GM23338 (cell line): ENCODE measurements around the gene RALY. TPM values are rescaled to one million over a fixed set of nuclear protein-coding genes. Genes with fewer than 3 reads are reported as not detected.
A peak's percentile ranks its signal among the peaks of the same experiment; 100 is the strongest.

Experiments
- ATAC-seq: fragments of 200-7000 bp; cut with Tn5 transposase; 3 replicates; pipeline ENCODE4 v1.9.1; 2020
- DNase-seq: peaks from one replicate; pipeline ENCODE4 v3.0.0-alpha.2; 2015; ENCODE audit warnings: low spot score
- H2AFZ ChIP-seq: fragments of 200-600 bp; sonication (generic); 2 replicates; pipeline ENCODE4 v1.8.0; 2016; ENCODE audit warnings: antibody characterized with exemption, mild to moderate bottlenecking, moderate library complexity
- H3F3A ChIP-seq: fragments of 200-600 bp; sonication (generic); replicated peaks from 2 replicates; pipeline ENCODE4 v1.8.0; 2017; ENCODE audit warnings: antibody characterized with exemption, mixed run types, low read depth
- H3K27ac ChIP-seq: fragments of 200-600 bp; sonication (generic); 2 replicates; pipeline ENCODE4 v1.6.1; 2016; ENCODE audit warnings: low read depth
- H3K27me3 ChIP-seq: fragments of 200-600 bp; sonication (generic); 2 replicates; pipeline ENCODE4 v1.8.0; 2016; ENCODE audit warnings: mild to moderate bottlenecking, mixed run types, moderate library complexity; ENCODE audit not compliant: insufficient read depth
- H3K36me3 ChIP-seq: fragments of 200-600 bp; sonication (generic); 2 replicates; pipeline ENCODE4 v1.8.0; 2016; ENCODE audit warnings: mild to moderate bottlenecking; ENCODE audit not compliant: insufficient read depth
- H3K4me1 ChIP-seq: fragments of 200-600 bp; sonication (generic); 2 replicates; pipeline ENCODE4 v1.8.0; 2016; ENCODE audit warnings: mild to moderate bottlenecking, moderate library complexity; ENCODE audit not compliant: insufficient read depth
- H3K4me2 ChIP-seq: fragments of 200-600 bp; sonication (generic); 2 replicates; pipeline ENCODE4 v1.7.1; 2017; ENCODE audit warnings: mixed run types
- H3K4me3 ChIP-seq: fragments of 200-600 bp; sonication (generic); 2 replicates; pipeline ENCODE4 v1.6.1; 2016; ENCODE audit warnings: mixed run types
- H3K79me2 ChIP-seq: fragments of 200-600 bp; sonication (generic); replicated peaks from 2 replicates; pipeline ENCODE4 v1.8.0; 2017; ENCODE audit warnings: mild to moderate bottlenecking; ENCODE audit not compliant: insufficient read depth
- H3K9me2 ChIP-seq: fragments of 200-600 bp; sonication (generic); 2 replicates; pipeline ENCODE4 v1.8.0; 2017; ENCODE audit not compliant: insufficient read depth
- H4K20me1 ChIP-seq: fragments of 200-600 bp; sonication (generic); replicated peaks from 2 replicates; pipeline ENCODE4 v1.8.0; 2017; ENCODE audit warnings: mild to moderate bottlenecking; ENCODE audit not compliant: insufficient read depth
- H3K27ac Mint-ChIP-seq: 2 replicates; pipeline ENCODE4 v1.8.0; 2020; ENCODE audit warnings: inconsistent platforms, mild to moderate bottlenecking, moderate library complexity, mixed read lengths
- H3K27me3 Mint-ChIP-seq: 3 replicates; pipeline ENCODE4 v1.8.0; 2022; ENCODE audit warnings: low read depth, mild to moderate bottlenecking, moderate library complexity, mixed read lengths, inconsistent platforms; ENCODE audit not compliant: insufficient read depth, poor library complexity
- H3K36me3 Mint-ChIP-seq: 3 replicates; pipeline ENCODE4 v1.8.0; 2021; ENCODE audit warnings: low read depth, mild to moderate bottlenecking, inconsistent platforms, moderate library complexity, mixed read lengths
- H3K4me1 Mint-ChIP-seq: 3 replicates; pipeline ENCODE4 v1.8.0; 2020; ENCODE audit warnings: mild to moderate bottlenecking, inconsistent platforms, mixed read lengths
- H3K4me3 Mint-ChIP-seq: 3 replicates; pipeline ENCODE4 v1.8.0; 2021; ENCODE audit warnings: moderate library complexity, mild to moderate bottlenecking, inconsistent platforms, mixed read lengths
- H3K9me3 Mint-ChIP-seq: 3 replicates; pipeline ENCODE4 v1.8.0; 2020; ENCODE audit warnings: moderate library complexity, mild to moderate bottlenecking, inconsistent platforms, mixed read lengths
- EZH2phosphoT487 ChIP-seq: fragments of 200-600 bp; sonication (generic); IDR thresholded peaks from one replicate; pipeline ENCODE4 v1.8.1; 2018; ENCODE audit warnings: antibody characterized with exemption; ENCODE audit not compliant: unreplicated experiment
- JUNB ChIP-seq: IDR thresholded peaks from one replicate; pipeline ENCODE4 v1.6.1; 2016; ENCODE audit warnings: antibody characterized with exemption; ENCODE audit not compliant: unreplicated experiment
- POLR2AphosphoS5 ChIP-seq: IDR thresholded peaks from 2 replicates; pipeline ENCODE4 v1.6.1; 2016; ENCODE audit warnings: antibody characterized with exemption, low read depth
- ZNF114 ChIP-seq: fragments of 250-450 bp; sonication (Bioruptor Pico); IDR thresholded peaks from 2 replicates; pipeline ENCODE4 v1.5.0; 2020; ENCODE audit warnings: mild to moderate bottlenecking, moderate library complexity
- ZNF462 ChIP-seq: fragments of 250-450 bp; sonication (Bioruptor Pico); IDR thresholded peaks from 2 replicates; pipeline ENCODE4 v1.5.0; 2020; ENCODE audit warnings: mild to moderate bottlenecking, moderate library complexity
- polyA plus RNA-seq: library from polyadenylated mRNA; unstranded; fragments of >200 nt; fragmentation: Nextera tagmentation; extraction: Ambion mirVana; gene quantifications from 2 replicates; pipeline ENCODE4 v1.2.1, GENCODE V29; 2016
- total RNA-seq: library from RNA; depleted of rRNA; stranded (reverse); fragments of >200 nt; shearing (Covaris generic); gene quantifications from 2 replicates; pipeline ENCODE4 v1.2.3, GENCODE V29; 2014

Gene RALY
- total and polyA plus RNA-seq, 2 experiments from 2014 or later: 144 to 167 TPM

DNA sequence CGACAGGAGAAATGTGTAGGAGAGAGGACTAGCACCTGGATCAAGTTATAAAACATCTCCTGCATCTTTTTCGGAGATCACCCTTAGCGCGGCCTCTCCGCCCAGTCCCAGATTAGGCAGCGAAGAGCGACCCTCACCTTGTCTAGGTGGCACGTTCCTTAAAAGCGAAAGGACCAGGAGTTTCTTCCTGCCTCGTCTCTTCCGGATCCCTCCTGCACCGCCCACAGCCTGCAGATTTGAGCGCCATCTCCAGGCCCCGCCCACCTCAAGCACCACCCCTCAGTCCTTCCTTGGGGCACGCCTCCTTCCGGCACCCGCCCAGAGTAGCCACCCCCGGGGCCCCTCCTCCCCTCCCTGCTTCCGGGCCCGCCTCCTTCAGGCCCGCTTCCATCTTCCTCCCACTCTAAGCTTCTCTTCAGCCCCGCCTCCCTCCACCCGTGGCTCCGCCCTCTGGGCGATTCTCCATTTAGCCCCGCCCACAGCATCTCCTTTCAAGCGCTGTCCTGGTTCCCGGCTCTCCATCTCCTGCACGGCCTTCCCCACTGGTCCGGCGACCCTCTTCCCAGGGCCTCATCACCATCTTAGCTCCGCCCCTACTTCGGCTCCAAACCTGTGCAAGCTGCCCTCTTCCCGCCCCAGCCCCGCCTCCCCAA, 662 bp upstream of the RALY start:
- Histone ChIP-seq H3F3A (0 out of 2 replicates have a peak, but pooled peaks cover 4% of the 10 kb centered on the region), H3K36me3 (no peaks in the 10 kb centered on the region), H4K20me1 (peaks cover 34% of the 10 kb centered on the region), H3K27ac (peak overlapping the region; percentile 100), H3K4me2 (peak overlapping the region; percentile 98), H3K27me3 (no peaks in the 10 kb centered on the region), H2AFZ (no peak overlapping the region; the same call in 1 of the 2 replicates), H3K79me2 (peaks cover 60% of the 10 kb centered on the region), H3K4me3 (peak overlapping the region; percentile 100), H3K4me1 (peaks cover 37% of the 10 kb centered on the region), H3K9me2 (no peaks in the 10 kb centered on the region; the same call in 1 of the 2 replicates)
- Mint-ChIP-seq H3K27me3 (peaks cover 10% of the 10 kb centered on the region), H3K4me1 (peaks cover 33% of the 10 kb centered on the region), H3K4me3 (peak overlapping the region; percentile 96), H3K27ac (peak overlapping the region; percentile 98), H3K36me3 (peaks cover 16% of the 10 kb centered on the region), H3K9me3 (no peaks in the 10 kb centered on the region; the same call in 2 of the 3 replicates)
- peak; percentile 99 for DNase-seq
- peak; percentile 74 for ATAC-seq
- TF ChIP-seq EZH2phosphoT487: no peak
- TF ChIP-seq POLR2AphosphoS5: peak; percentile 95

- Histone ChIP-seq H3K27me3 (no peaks in the 10 kb centered on the region), H3K4me3 (peak overlapping the region; percentile 100), H3K9me2 (no peaks in the 10 kb centered on the region; the same call in 1 of the 2 replicates), H2AFZ (peak overlapping the region; percentile 90), H3F3A (0 out of 2 replicates have a peak, but pooled peaks cover 4% of the 10 kb centered on the region), H4K20me1 (peaks cover 41% of the 10 kb centered on the region), H3K79me2 (peaks cover 73% of the 10 kb centered on the region), H3K27ac (peak overlapping the region; percentile 100), H3K4me1 (peaks cover 42% of the 10 kb centered on the region), H3K4me2 (peak overlapping the region; percentile 98), H3K36me3 (no peaks in the 10 kb centered on the region)
- TF ChIP-seq ZNF462 (CRISPR knock-in tag) (no peak), JUNB (no peak), ZNF114 (CRISPR knock-in tag) (no peak)
- Mint-ChIP-seq H3K36me3 (peaks cover 16% of the 10 kb centered on the region), H3K27ac (peak overlapping the region; percentile 94), H3K27me3 (peaks cover 10% of the 10 kb centered on the region), H3K9me3 (no peaks in the 10 kb centered on the region; the same call in 2 of the 3 replicates), H3K4me3 (peak overlapping the region; percentile 96), H3K4me1 (peaks cover 44% of the 10 kb centered on the region)
- ATAC-seq: peak; percentile 53
- DNase-seq: peak; percentile 89
Measured at GRCh38 chr20:33994222-33994913, 657 bp downstream of the RALY start.
